Urinary bladder (tissue), 4 donors: ENCODE data around the gene TMEM238L. TPM values are rescaled to one million over a fixed set of nuclear protein-coding genes. Genes with fewer than 3 reads are reported as not detected.

ENCODE experiments used
- DNase-seq: peaks from one replicate; pipeline ENCODE4 v3.0.0-alpha.2; 2015; ENCODE audit errors: extremely low spot score
- H3K27ac ChIP-seq: one replicate; pipeline ENCODE4 v1.5.1; 2013; ENCODE audit warnings: low read depth, mild to moderate bottlenecking, moderate library complexity
- H3K36me3 ChIP-seq: one replicate; pipeline ENCODE4 v1.6.1; 2013; ENCODE audit warnings: mild to moderate bottlenecking, moderate library complexity; ENCODE audit not compliant: insufficient read depth
- H3K4me1 ChIP-seq: one replicate; pipeline ENCODE4 v1.6.1; 2013; ENCODE audit warnings: mild to moderate bottlenecking, moderate library complexity; ENCODE audit not compliant: insufficient read depth
- H3K4me3 ChIP-seq: one replicate; pipeline ENCODE4 v1.5.1; 2013; ENCODE audit warnings: low read depth, low read length
- WGBS: extraction: QIAGEN DNeasy Blood & Tissue Kit; methylation state at CpG from one replicate; pipeline ENCODE4 v1.1.7; 2013; 5-methylcytosine and 5-hydroxymethylcytosine counted together
- polyA plus RNA-seq: library from polyadenylated mRNA; stranded (reverse); fragments of 200-250 nt; gene quantifications from one replicate; pipeline ENCODE4 v1.2.3, GENCODE V29; 2013
- total RNA-seq: library from RNA; depleted of rRNA; stranded (reverse); fragments of >200 nt; gene quantifications from one replicate; pipeline ENCODE4 v1.2.3, GENCODE V29; 2014
- donor health status: healthy with polysubstance abuse.
- donor health status: healthy.

TMEM238L gene
- total and polyA plus RNA-seq, 2 donors, result 1.8 to 4.1 TPM

DNA sequence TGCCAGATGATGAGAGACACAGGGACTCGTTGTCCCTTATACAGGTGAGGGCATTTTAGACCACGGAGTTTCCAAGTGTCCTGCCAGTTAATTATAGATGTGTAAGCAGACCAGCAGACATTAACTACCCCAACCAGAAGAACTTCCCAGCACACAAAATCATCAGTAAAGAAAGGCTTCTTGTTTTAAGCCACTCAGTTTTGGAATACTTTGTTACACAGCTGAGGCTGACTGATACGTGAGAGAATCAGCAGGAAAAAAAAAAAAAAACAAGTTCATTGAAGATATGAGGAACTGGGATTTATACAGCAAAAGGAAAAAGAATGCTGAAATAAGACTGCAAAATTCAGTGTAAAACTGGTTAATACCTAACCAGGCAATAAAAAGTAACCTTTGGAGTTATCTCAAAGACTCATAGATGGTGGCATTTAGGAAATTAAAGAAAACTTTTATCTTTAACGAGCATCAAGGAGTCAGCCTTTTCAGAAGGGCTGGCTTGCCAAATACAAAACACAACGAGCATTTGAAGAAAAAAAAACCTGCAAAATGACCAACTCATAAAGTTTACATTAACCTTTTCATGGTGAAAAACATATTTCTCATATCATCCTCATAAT, 28.1 kb downstream of the TMEM238L start:
- H3K4me3 ChIP-seq, result no peak overlapping the region
- 68% methylated on average over 5 of the region's 5 CpGs for WGBS
- no peak overlapping the region for H3K27ac ChIP-seq
- no peak for DNase-seq
- no peaks in the 10 kb centered on the region for H3K4me1 ChIP-seq
- H3K36me3 ChIP-seq, result no peaks in the 10 kb centered on the region

GRCh38 chr17:10775058-10775457, 28.8 kb downstream of the TMEM238L start:
- Histone ChIP-seq H3K36me3 (no peaks in the 10 kb centered on the region), H3K27ac (no peak overlapping the region), H3K4me3 (no peak overlapping the region), H3K4me1 (no peaks in the 10 kb centered on the region)
- no peak for DNase-seq
- WGBS, result 92% methylated on average over 4 of the region's 4 CpGs

- H3K27ac ChIP-seq, result no peak overlapping the region
- H3K4me1 ChIP-seq, result no peaks in the 10 kb centered on the region
- no peak for DNase-seq
- H3K36me3 ChIP-seq, result no peaks in the 10 kb centered on the region
- WGBS, result 71% methylated on average over 2 of the region's 2 CpGs
- no peak overlapping the region for H3K4me3 ChIP-seq
Measured at GRCh38 chr17:10773391-10773790, 30.5 kb downstream of the TMEM238L start.

- Histone ChIP-seq H3K27ac (no peak overlapping the region), H3K36me3 (no peaks in the 10 kb centered on the region), H3K4me1 (no peaks in the 10 kb centered on the region), H3K4me3 (no peak overlapping the region)
- WGBS, result 43% methylated on average over 9 of the region's 9 CpGs
- DNase-seq, result no peak
Measured at GRCh38 chr17:10772425-10773380, 31.2 kb downstream of the TMEM238L start.

DNA sequence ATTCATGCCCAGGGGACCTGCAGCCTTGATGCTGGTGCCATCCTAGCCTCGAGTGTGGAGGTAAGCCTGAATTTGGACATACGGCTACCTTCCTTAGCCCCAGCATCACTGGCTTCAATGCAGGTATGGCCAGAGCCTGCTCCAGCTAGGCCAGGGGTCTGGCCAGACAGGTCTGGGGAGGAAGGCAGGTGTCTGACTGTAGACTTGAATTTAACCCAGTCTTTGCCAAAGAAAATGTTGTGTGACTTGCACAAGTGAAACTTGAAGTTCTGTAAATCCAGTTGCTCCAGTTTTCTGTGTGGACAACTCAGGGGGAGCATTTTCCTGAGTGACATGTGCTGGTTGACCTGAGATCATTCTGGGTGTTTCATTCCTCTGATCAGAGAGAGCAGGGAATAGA, 32.8 kb downstream of the TMEM238L start:
- WGBS, result 88% methylated on average over 2 of the region's 2 CpGs

GRCh38 chr17:10769840-10770239, 34.1 kb downstream of the TMEM238L start:
- H3K27ac ChIP-seq, result no peak overlapping the region
- WGBS, result 91% methylated on average over 6 of the region's 6 CpGs
- no peaks in the 10 kb centered on the region for H3K36me3 ChIP-seq
- DNase-seq, result no peak
- no peak overlapping the region for H3K4me3 ChIP-seq
- H3K4me1 ChIP-seq, result no peaks in the 10 kb centered on the region

More for the DNA sequence above, 32.8 kb downstream of the TMEM238L start:
- DNase-seq, result no peak
- Histone ChIP-seq H3K4me3 (no peak overlapping the region), H3K4me1 (no peaks in the 10 kb centered on the region), H3K27ac (no peak overlapping the region), H3K36me3 (no peaks in the 10 kb centered on the region)

GRCh38 chr17:10768750-10769251, 35.1 kb downstream of the TMEM238L start:
- H3K36me3 ChIP-seq, result no peaks in the 10 kb centered on the region
- H3K4me3 ChIP-seq, result no peak overlapping the region
- 75% methylated on average over 2 of the region's 2 CpGs for WGBS
- no peaks in the 10 kb centered on the region for H3K4me1 ChIP-seq
- no peak overlapping the region for H3K27ac ChIP-seq
- DNase-seq, result no peak

DNA sequence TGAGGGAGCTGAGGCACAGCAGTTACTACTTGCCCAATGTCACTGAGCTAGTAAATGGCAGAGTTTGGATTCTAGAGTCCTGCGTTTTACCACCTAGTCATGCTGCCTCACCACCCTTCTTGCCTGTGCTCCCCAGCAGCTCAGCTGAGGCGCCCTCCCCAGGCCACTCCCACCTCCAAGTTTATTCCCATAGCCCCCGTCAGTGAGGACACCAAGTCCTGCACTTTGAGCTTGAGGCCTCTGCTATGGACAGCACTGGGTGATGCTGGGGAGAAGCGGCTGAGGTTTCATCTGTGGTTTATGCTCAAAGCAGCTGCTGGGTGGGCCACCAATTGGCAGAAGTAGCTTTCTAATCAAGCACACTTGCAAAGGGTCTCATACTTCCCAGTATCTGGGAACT, 36.7 kb downstream of the TMEM238L start:
- H3K4me3 ChIP-seq, result no peak overlapping the region
- WGBS, result 86% methylated on average over 4 of the region's 4 CpGs

DNA sequence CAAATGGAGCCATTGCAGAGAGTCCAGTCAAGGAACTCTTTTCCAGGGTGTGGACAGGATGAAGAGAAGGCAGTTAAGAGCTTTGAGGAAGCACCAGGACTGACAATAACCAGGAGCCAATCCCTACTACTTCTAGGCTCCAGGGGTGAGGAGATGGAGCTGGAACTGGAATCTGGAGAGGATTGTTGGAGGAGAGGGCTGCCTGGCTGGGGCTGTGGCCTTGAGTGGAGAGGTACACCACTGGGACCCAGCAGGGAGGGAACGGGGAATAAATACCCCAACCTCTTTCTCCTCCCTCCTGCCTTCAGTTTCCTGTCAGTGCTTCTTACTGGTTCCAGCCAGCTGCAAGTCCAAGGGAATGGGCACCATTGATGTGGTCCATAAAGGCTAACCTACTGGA, 41.9 kb downstream of the TMEM238L start:
- DNase-seq, result no peak
- WGBS, result 98% methylated on average over 1 of the region's 1 CpG

More for the DNA sequence above, 36.7 kb downstream of the TMEM238L start:
- H3K4me1 ChIP-seq, result no peaks in the 10 kb centered on the region
- H3K36me3 ChIP-seq, result no peaks in the 10 kb centered on the region
- no peak overlapping the region for H3K27ac ChIP-seq
- DNase-seq, result no peak

GRCh38 chr17:10761281-10761680, 42.6 kb downstream of the TMEM238L start:
- H3K27ac ChIP-seq, result no peak overlapping the region
- no peak overlapping the region for H3K4me3 ChIP-seq
- H3K36me3 ChIP-seq, result no peaks in the 10 kb centered on the region
- H3K4me1 ChIP-seq, result no peaks in the 10 kb centered on the region
- 69% methylated on average over 2 of the region's 2 CpGs for WGBS
- DNase-seq, result no peak

More for the DNA sequence above, 41.9 kb downstream of the TMEM238L start:
- Histone ChIP-seq H3K4me3 (no peak overlapping the region), H3K27ac (no peak overlapping the region), H3K4me1 (no peaks in the 10 kb centered on the region), H3K36me3 (no peaks in the 10 kb centered on the region)

- Histone ChIP-seq H3K4me3 (no peak overlapping the region), H3K36me3 (no peaks in the 10 kb centered on the region), H3K27ac (no peak overlapping the region), H3K4me1 (no peaks in the 10 kb centered on the region)
- DNase-seq, result no peak
- 82% methylated on average over 6 of the region's 6 CpGs for WGBS
Measured at GRCh38 chr17:10758062-10758461, 45.8 kb downstream of the TMEM238L start.

GRCh38 chr17:10757647-10758046, 46.3 kb downstream of the TMEM238L start:
- Histone ChIP-seq H3K36me3 (no peaks in the 10 kb centered on the region), H3K4me1 (no peaks in the 10 kb centered on the region), H3K4me3 (no peak overlapping the region), H3K27ac (no peak overlapping the region)
- DNase-seq, result no peak
- 59% methylated on average over 2 of the region's 2 CpGs for whole genome bisulfite sequencing

DNA sequence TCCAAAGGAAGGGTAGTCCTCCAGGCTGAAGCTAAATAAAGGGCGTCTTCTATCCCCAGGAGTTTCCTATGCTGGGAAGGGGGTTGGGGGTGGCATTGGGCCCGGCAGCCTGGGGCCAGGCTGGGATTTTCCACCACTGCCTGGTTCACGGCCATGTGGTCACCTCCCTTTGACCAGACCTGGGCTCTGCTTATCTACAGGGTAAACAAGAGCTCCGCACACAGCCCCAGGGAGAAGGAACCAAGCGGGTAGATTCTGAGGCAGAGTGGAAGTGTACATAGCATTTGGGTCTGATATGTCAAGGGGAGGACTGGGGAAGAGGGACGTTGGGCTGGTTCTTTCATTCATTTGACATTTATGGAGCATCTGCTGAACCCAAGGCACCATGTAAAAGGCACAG, 46.8 kb downstream of the TMEM238L start:
- WGBS, result 80% methylated on average over 6 of the region's 6 CpGs
- H3K4me3 ChIP-seq, result no peak overlapping the region
- no peak overlapping the region for H3K27ac ChIP-seq
- DNase-seq, result no peak
- no peaks in the 10 kb centered on the region for H3K36me3 ChIP-seq
- H3K4me1 ChIP-seq, result no peaks in the 10 kb centered on the region

DNA sequence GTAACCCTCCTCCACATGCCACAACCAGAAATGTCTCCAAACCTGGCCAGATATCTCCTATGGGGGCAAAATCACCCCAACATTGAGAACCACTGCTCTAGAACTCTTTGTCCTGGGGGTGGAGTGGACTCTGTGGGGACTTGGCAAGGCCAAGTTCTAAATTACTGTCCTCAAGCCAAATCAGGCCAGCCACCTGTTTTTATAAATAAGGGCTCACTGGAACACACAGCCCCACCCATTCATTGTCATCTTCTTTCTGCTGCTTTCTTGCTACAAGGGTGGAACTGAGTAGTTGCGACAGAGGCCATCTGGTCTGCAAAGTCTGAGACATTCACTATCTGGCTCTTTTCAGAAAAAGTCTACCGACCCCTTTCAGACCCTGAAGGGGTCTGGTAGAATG, 47.3 kb downstream of the TMEM238L start:
- no peak for DNase-seq
- 81% methylated on average over 2 of the region's 2 CpGs for WGBS
- Histone ChIP-seq H3K36me3 (no peaks in the 10 kb centered on the region), H3K4me1 (no peaks in the 10 kb centered on the region), H3K27ac (no peak overlapping the region), H3K4me3 (no peak overlapping the region)
